GM18861 (cell line): ENCODE results near the gene ISM1.

Experiments used
- ATAC-seq: cut with Tn5 transposase; IDR thresholded peaks from one replicate; pipeline ENCODE4 v1.9.1; 2021; ENCODE audit not compliant: unreplicated experiment

Gene ISM1

GRCh38 chr20:13278812-13279570 is 57.9 kb downstream of the ISM1 start:
- ATAC-seq: no peak

- ATAC-seq: no peak
Measured at GRCh38 chr20:13280609-13281324, 59.7 kb downstream of the ISM1 start.

GRCh38 chr20:13283869-13284829 is 63.1 kb downstream of the ISM1 start:
- no peak for ATAC-seq

- ATAC-seq: no peak
Measured at GRCh38 chr20:13284830-13285229, 63.8 kb downstream of the ISM1 start.

- ATAC-seq: no peak
Measured at GRCh38 chr20:13285408-13285807, 64.3 kb downstream of the ISM1 start.

GRCh38 chr20:13286052-13286451 is 65.0 kb downstream of the ISM1 start:
- ATAC-seq: no peak

- no peak for ATAC-seq
Measured at GRCh38 chr20:13286607-13287006, 65.5 kb downstream of the ISM1 start.

- no peak for ATAC-seq
Measured at GRCh38 chr20:13288357-13288756, 67.3 kb downstream of the ISM1 start.

- no peak for ATAC-seq
Measured at GRCh38 chr20:13289031-13289430, 68.0 kb downstream of the ISM1 start.

GRCh38 chr20:13290724-13291123 is 69.7 kb downstream of the ISM1 start:
- no peak for ATAC-seq

- ATAC-seq: no peak
Measured at GRCh38 chr20:13291157-13291556, 70.1 kb downstream of the ISM1 start.

- ATAC-seq: no peak
Measured at GRCh38 chr20:13292201-13292885, 71.3 kb downstream of the ISM1 start.

- ATAC-seq: no peak
Measured at GRCh38 chr20:13294522-13294921, 73.4 kb downstream of the ISM1 start.

GRCh38 chr20:13295637-13296036 is 74.6 kb downstream of the ISM1 start:
- no peak for ATAC-seq

GRCh38 chr20:13296070-13296469 is 75.0 kb downstream of the ISM1 start:
- ATAC-seq: no peak

- no peak for ATAC-seq
Measured at GRCh38 chr20:13297147-13297899, 76.2 kb downstream of the ISM1 start.

- ATAC-seq: no peak
Measured at GRCh38 chr20:13298692-13299373, 77.8 kb downstream of the ISM1 start.

- no peak for ATAC-seq
Measured at GRCh38 chr20:13299401-13299800, 78.3 kb downstream of the ISM1 start.

- ATAC-seq: no peak
Measured at GRCh38 chr20:13301596-13301995, 80.5 kb downstream of the ISM1 start.
